Measurements from ENCODE around the gene FBXL17.

GRCh38 chr5:108418197-108418596 lies 36.3 kb upstream of the FBXL17 start:
- TF ChIP-seq EZH2 (IDR thresholded peaks at IDR 0.05; ENCODE audit: insufficient read depth, poor library complexity, severe bottlenecking) (no peak), EZH2phosphoT487 (IDR thresholded peaks at IDR 0.05; ENCODE audit: insufficient read depth, low read depth) (no peak)

All from GM23248 (cell line).